Esophagus squamous epithelium (tissue), 5 donors: ENCODE data around the gene TNFSF8. TPM values are rescaled to one million over a fixed set of nuclear protein-coding genes. Genes with fewer than 3 reads are reported as not detected.

ENCODE experiments used
- DNase-seq: peaks from one replicate; lab custom pipeline; 2025; lab: John Stamatoyannopoulos, UW
- H3K27ac ChIP-seq, 4 donors: fragments of 200-600 bp; sonication (generic); one replicate each; pipeline ENCODE4 v1.5.1; 2016 to 2019; ENCODE audit warnings: mild to moderate bottlenecking in 1 of 4
- H3K27me3 ChIP-seq, 4 donors: fragments of 200-600 bp; sonication (generic); 1 replicate in 3 of 4; 2 replicates in 1 of 4; pipeline versions ENCODE4 v1.5.1 to v1.6.0; 2017 to 2021; ENCODE audit warnings: antibody characterized with exemption in 1 of 4
- H3K36me3 ChIP-seq, 3 donors: fragments of 200-600 bp; sonication (generic); one replicate each; pipeline ENCODE4 v1.5.1; 2016 to 2019
- H3K4me1 ChIP-seq, 3 donors: fragments of 200-600 bp; sonication (generic); one replicate each; pipeline ENCODE4 v1.5.1; 2017 to 2019
- H3K4me3 ChIP-seq, 4 donors: fragments of 200-600 bp; sonication (generic); 1 replicate in 3 of 4; 2 replicates in 1 of 4; pipeline ENCODE4 v1.5.1; 2016 to 2019; ENCODE audit warnings: mild to moderate bottlenecking in 2 of 4, moderate library complexity in 1 of 4
- H3K9me3 ChIP-seq, 3 donors: fragments of 200-600 bp; sonication (generic); one replicate each; pipeline ENCODE4 v1.5.1; 2016 to 2019
- POLR2A ChIP-seq, 4 donors: fragments of 450-650 bp; IDR thresholded peaks; one replicate each; pipeline ENCODE4 v1.6.1; 2017; ENCODE audit warnings: antibody characterized with exemption in 4 of 4, mild to moderate bottlenecking in 4 of 4, moderate library complexity in 3 of 4
- WGBS, 2 donors: methylation state at CpG; one replicate each; pipeline ENCODE4 v1.1.5; 2018; 5-methylcytosine and 5-hydroxymethylcytosine counted together
- intact Hi-C: fragments of 100-400 bp; cut with DNase I; formaldehyde crosslinking; loops from one replicate; pipeline ENCODE4 v1.15.0; 2022
- total RNA-seq, 4 donors: library from RNA; depleted of rRNA; stranded (reverse); fragments of >200 nt; gene quantifications; one replicate each; pipeline ENCODE4 v1.1.0, GENCODE V29; 2016
- TF ChIP-seq, protein P1 (sequence below), 6 experiments: fragments of 450-650 bp in 4 of 6; fragments of 200-600 bp in 2 of 6; sonication (generic) in 2 of 6; IDR thresholded peaks; one replicate each; pipeline ENCODE4 v1.5.1; 2016 to 2019; ENCODE audit warnings: antibody characterized with exemption in 6 of 6, mild to moderate bottlenecking in 4 of 6, moderate library complexity in 4 of 6
- donor health status: DM: yes; HTN: yes; CAD: no.

Gene TNFSF8
- total RNA-seq, 4 donors from 2014 or later = 0.21 to 6.5 (median 0.41) TPM

DNA sequence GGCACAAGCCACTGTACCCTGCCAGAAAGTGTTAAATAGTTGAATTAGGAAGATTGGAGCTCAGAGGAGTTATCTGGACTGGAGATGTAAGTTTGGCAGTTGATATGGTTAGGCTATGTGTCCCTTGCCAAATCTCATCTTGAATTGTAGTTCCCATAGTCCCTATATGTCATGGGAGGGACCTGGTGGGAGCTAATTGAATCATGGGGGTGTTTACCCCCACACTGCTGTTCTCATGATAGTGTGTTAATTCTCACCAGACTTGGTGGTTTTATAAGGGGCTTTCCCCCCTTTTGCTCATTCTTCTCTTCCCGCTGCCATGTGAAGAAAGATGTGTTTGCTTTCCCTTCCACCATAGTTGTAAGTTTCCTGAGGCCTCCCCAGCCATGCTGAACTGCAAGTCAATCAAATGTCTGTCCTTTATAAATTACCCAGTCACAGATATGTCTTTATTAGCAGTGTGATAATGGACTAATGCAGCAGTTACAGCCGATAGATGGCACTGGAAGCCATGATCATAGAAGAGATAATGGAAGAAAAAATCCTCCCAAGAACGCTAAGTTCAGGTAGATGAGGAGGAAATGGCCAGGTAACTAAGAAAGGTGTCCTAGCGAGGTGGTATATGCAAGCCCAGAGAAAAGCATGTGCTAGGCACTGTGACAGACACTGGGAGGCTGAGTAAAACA lies 51.4 kb downstream of the TNFSF8 start:
- WGBS, 2 donors = 82 to 92% methylated on average over 4 of the region's 4 CpGs
- Histone ChIP-seq H3K9me3 (peaks cover 0 to 6% (median 0%) of the 10 kb centered on the region in 3 donors), H3K4me3 (no peak overlapping the region), H3K36me3 (no peaks in the 10 kb centered on the region), H3K27me3 (no peaks in the 10 kb centered on the region), H3K4me1 (peaks cover 0 to under 1% (median 0%) of the 10 kb centered on the region in 3 donors), H3K27ac (no peak overlapping the region)
- no peak for TF ChIP-seq POLR2A (IDR thresholded peaks at IDR 0.05)
- TF ChIP-seq, protein P1, sequence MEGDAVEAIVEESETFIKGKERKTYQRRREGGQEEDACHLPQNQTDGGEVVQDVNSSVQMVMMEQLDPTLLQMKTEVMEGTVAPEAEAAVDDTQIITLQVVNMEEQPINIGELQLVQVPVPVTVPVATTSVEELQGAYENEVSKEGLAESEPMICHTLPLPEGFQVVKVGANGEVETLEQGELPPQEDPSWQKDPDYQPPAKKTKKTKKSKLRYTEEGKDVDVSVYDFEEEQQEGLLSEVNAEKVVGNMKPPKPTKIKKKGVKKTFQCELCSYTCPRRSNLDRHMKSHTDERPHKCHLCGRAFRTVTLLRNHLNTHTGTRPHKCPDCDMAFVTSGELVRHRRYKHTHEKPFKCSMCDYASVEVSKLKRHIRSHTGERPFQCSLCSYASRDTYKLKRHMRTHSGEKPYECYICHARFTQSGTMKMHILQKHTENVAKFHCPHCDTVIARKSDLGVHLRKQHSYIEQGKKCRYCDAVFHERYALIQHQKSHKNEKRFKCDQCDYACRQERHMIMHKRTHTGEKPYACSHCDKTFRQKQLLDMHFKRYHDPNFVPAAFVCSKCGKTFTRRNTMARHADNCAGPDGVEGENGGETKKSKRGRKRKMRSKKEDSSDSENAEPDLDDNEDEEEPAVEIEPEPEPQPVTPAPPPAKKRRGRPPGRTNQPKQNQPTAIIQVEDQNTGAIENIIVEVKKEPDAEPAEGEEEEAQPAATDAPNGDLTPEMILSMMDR (IDR thresholded peaks at IDR 0.05) = no peak
- intact Hi-C loops = no loop called here
- DNase-seq = no peak

DNA sequence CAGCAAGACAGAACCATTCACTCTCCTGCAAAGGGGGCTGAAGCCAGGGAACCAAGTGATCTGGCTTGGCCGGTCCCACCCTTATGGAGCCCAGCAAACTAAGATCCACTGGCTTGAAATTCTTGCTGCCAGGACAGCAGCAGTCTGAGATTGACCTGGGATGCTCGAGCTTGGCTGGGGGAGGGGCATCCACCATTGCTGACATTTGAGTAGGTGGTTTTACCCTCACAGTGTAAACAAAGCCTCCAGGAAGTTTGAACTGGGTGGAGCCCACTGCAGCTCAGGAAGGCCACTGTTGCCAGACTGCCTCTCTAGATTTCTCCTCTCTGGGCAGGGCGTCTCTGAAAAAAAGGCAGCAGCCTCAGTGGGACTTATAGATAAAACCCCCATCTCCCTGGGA lies 60.5 kb downstream of the TNFSF8 start:
- H3K9me3 ChIP-seq = no peaks in the 10 kb centered on the region
- 56 to 100% methylated on average over 1 to 3 of the region's 3 CpGs for WGBS, 2 donors
- H3K4me3 ChIP-seq = no peak overlapping the region
- no peaks in the 10 kb centered on the region for H3K27me3 ChIP-seq
- no peaks in the 10 kb centered on the region for H3K4me1 ChIP-seq
- intact Hi-C loops = no loop called here
- no peaks in the 10 kb centered on the region for H3K36me3 ChIP-seq
- DNase-seq = no peak
- TF ChIP-seq POLR2A (IDR thresholded peaks at IDR 0.05) = no peak
- TF ChIP-seq, protein P1 (IDR thresholded peaks at IDR 0.05) = no peak
- no peak overlapping the region for H3K27ac ChIP-seq

DNA sequence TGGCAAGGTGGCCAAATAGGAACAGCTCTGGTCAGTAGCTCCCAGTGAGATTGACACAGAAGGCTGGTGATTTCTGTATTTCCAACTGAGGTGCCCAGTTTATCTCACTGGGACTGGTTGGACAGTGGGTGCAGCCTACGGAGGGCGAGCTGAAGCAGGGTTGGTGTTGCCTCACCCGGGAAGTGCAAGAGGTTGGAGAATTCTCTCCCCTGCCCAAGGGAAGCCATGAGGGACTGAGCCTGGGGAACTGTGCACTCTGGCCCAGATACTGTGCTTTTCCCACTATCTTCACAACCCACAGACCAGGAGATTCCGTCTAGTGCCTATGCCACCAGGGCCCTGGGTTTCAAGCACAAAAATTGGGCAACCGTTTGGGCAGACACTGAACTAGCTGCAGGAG lies 61.0 kb downstream of the TNFSF8 start:
- TF ChIP-seq, protein P1 (IDR thresholded peaks at IDR 0.05) = no peak
- TF ChIP-seq POLR2A (IDR thresholded peaks at IDR 0.05) = no peak
- WGBS, 2 donors = 87 to 100% methylated on average over 2 to 4 of the region's 5 CpGs

DNA sequence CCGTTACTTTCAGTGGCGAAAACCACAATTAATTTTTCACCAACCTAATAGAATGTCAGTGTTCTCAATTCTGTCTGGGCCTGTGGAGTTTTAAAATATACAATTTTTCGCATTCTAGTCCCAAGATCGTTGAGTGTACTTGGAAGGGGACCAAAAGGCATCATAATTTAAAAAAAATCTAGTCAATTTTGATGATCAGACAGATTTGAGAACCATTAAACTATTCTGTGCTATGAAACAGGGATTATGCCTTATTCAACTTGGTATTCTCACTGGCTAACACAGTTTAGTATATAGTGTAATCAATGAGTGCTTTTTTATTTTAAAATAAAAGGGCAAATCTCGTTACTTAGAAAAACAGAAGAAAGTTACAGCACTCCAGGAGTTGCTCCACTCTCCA lies 63.1 kb downstream of the TNFSF8 start:
- Histone ChIP-seq H3K9me3 (no peaks in the 10 kb centered on the region), H3K27me3 (no peaks in the 10 kb centered on the region), H3K4me1 (no peaks in the 10 kb centered on the region), H3K27ac (no peak overlapping the region), H3K36me3 (no peaks in the 10 kb centered on the region), H3K4me3 (no peak overlapping the region)
- no peak for TF ChIP-seq POLR2A (IDR thresholded peaks at IDR 0.05)
- TF ChIP-seq, protein P1 (IDR thresholded peaks at IDR 0.05) = no peak
- no peak for DNase-seq
- WGBS, 2 donors = 75 to 88% methylated on average over 5 of the region's 5 CpGs
- intact Hi-C loops = no loop called here

More for the DNA sequence above, 61.0 kb downstream of the TNFSF8 start:
- no peak overlapping the region for H3K4me3 ChIP-seq
- no peaks in the 10 kb centered on the region for H3K9me3 ChIP-seq
- no peak for DNase-seq
- H3K27ac ChIP-seq = no peak overlapping the region
- no peaks in the 10 kb centered on the region for H3K27me3 ChIP-seq
- intact Hi-C loops = no loop called here
- no peaks in the 10 kb centered on the region for H3K36me3 ChIP-seq
- no peaks in the 10 kb centered on the region for H3K4me1 ChIP-seq

DNA sequence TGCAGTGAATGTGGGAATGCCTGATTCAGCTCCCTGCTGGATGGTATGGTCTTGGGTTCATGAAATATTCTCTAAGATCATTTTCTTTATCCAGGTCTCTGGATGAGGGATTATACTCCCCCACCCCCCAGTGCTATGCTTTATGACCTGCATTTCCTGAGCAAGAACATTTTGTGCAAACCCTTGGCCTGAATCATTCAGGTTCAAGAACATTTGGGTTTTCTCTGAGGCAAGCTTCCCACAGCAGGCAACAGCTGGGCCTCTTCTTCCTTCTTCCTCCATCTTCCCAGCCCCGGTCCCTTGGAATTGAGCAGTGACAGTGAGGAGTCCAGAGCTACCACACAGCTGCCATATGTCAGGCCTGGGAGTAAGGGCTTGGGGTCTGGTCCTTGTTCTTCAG lies 65.9 kb downstream of the TNFSF8 start:
- TF ChIP-seq, protein P1 (IDR thresholded peaks at IDR 0.05) = no peak
- TF ChIP-seq POLR2A (IDR thresholded peaks at IDR 0.05) = no peak
- Histone ChIP-seq H3K4me3 (no peak overlapping the region), H3K27me3 (no peaks in the 10 kb centered on the region), H3K9me3 (no peaks in the 10 kb centered on the region), H3K27ac (no peak overlapping the region), H3K36me3 (no peaks in the 10 kb centered on the region), H3K4me1 (no peaks in the 10 kb centered on the region)
- intact Hi-C loops = no loop called here
- WGBS, 2 donors = 60 to 86% methylated on average over 1 of the region's 1 CpG
- DNase-seq = no peak
